Stomach (tissue), 4 donors: ENCODE measurements around the gene AKAP8L.
"Not testable (repeated sequence)": the region's sequence is repeated elsewhere in the genome, so short reads cannot be mapped to it uniquely, and the experiment has no call there.

Experiments
- CTCF ChIP-seq, 7 experiments: fragments of 450-650 bp in 4 of 7; fragments of 200-600 bp in 3 of 7; sonication (generic) in 3 of 7; IDR thresholded peaks; one replicate each; pipeline ENCODE4 v1.5.1; 2016 to 2019; ENCODE audit warnings: antibody characterized with exemption in 7 of 7, control low read depth in 2 of 7, mild to moderate bottlenecking in 1 of 7
- EP300 ChIP-seq: sonication (generic); formaldehyde crosslinking; IDR thresholded peaks from one replicate; pipeline ENCODE4 v1.6.1; 2017; ENCODE audit warnings: antibody characterized with exemption
- POLR2A ChIP-seq, 4 donors: fragments of 450-650 bp; IDR thresholded peaks; one replicate each; pipeline ENCODE4 v1.6.1; 2016; ENCODE audit warnings: antibody characterized with exemption in 4 of 4, control low read depth in 2 of 4, mild to moderate bottlenecking in 1 of 4, moderate library complexity in 1 of 4
- POLR2AphosphoS5 ChIP-seq, 3 donors: sonication (generic); formaldehyde crosslinking; IDR thresholded peaks; one replicate each; pipeline ENCODE4 v1.6.1; 2016; ENCODE audit warnings: antibody characterized with exemption in 3 of 3

GRCh38 chr19:15360015-15360414, 58.8 kb downstream of the AKAP8L start:
- not testable (repeated sequence) for TF ChIP-seq CTCF (IDR thresholded peaks at IDR 0.05); POLR2AphosphoS5 (IDR thresholded peaks at IDR 0.05); EP300; POLR2A (IDR thresholded peaks at IDR 0.05)
